ENCODE data around the gene SZT2.
"Not testable (repeated sequence)": the region's sequence is repeated elsewhere in the genome, so short reads cannot be mapped to it uniquely, and the experiment has no call there.

SZT2 gene

GRCh38 chr1:43501806-43502205 is 112.1 kb downstream of the SZT2 start:
- not testable (repeated sequence) for DNase-seq

GRCh38 chr1:43503534-43503933 is 113.8 kb downstream of the SZT2 start:
- DNase-seq = no peak
